ENCODE results near the gene CPB2. TPM values are rescaled to one million over a fixed set of nuclear protein-coding genes. Genes with fewer than 3 reads are reported as not detected.

The CPB2 gene
- 0.08 to 0.09 TPM in 2 of 5 replicates, not detected in the others for total RNA-seq (2022; extraction: Qiagen RNA extraction)

GRCh38 chr13:46104868-46105267 lies at the start of gene CPB2:
Gene CPB2, minus strand, starts transcription at chr13:46105033. Its CDS starts 24 bp downstream, at chr13:46105009.

GRCh38 chr13:46052319-46053161 lies 52.3 kb downstream of the CPB2 start, which contains the start of gene ZC3H13:
Gene ZC3H13, minus strand, starts transcription at chr13:46052746. Its CDS starts 7,239 bp downstream, at chr13:46045507.

Other genes starting within 250 kb of the CPB2 start
- 11.6 to 17.8 TPM (median 14.4 TPM) in 5 replicates for gene ZC3H13, start 52.3 kb downstream of the CPB2 start, total RNA-seq (2022; extraction: Qiagen RNA extraction)
- 0.07 to 0.19 TPM (median 0.15 TPM) in 5 replicates for gene LCP1, start 77.1 kb upstream of the CPB2 start, total RNA-seq (2022; extraction: Qiagen RNA extraction)
- 0.08 TPM in 1 of 5 replicates, not detected in the others for gene LRRC63, start 106.9 kb upstream of the CPB2 start, total RNA-seq (2022; extraction: Qiagen RNA extraction)

All from A549 treated with AZD2906 at 1 μM for 4 hours (cell line).